ENCODE data around the gene TTC28. TPM values are rescaled to one million over a fixed set of nuclear protein-coding genes. Genes with fewer than 3 reads are reported as not detected.
"Not testable (repeated sequence)": the region's sequence is repeated elsewhere in the genome, so short reads cannot be mapped to it uniquely, and the experiment has no call there.

Gene TTC28
- total RNA-seq, 2 experiments from 2014 or later = 0.71 to 0.97 TPM

GRCh38 chr22:28656181-28656580 is 23.5 kb downstream of the TTC28 start:
- POLR2A ChIA-PET = no interaction called here
- Mint-ChIP-seq H3K4me1 (no peaks in the 10 kb centered on the region), H3K9me3 (no peaks in the 10 kb centered on the region), H3K27me3 (peaks cover 78% of the 10 kb centered on the region), H3K27ac (no peak overlapping the region), H3K4me3 (no peak overlapping the region), H3K36me3 (no peaks in the 10 kb centered on the region)
- ATAC-seq (ENCODE audit: low read depth) (no peak), DNase-seq (no peak)

- no peak overlapping the region for H3K27ac Mint-ChIP-seq
- no peak for ATAC-seq (ENCODE audit: low read depth)
- H3K27me3 Mint-ChIP-seq = peaks cover 80% of the 10 kb centered on the region
- H3K4me1 Mint-ChIP-seq = no peaks in the 10 kb centered on the region
- no peaks in the 10 kb centered on the region for H3K9me3 Mint-ChIP-seq
- DNase-seq = no peak
- H3K4me3 Mint-ChIP-seq = no peak overlapping the region
- H3K36me3 Mint-ChIP-seq = no peaks in the 10 kb centered on the region
- POLR2A ChIA-PET = interaction anchor here (0.6 kb wide), 1 partner anchor 25 kb away, joined by 3 read pairs; no protein-coding TSS in a partner anchor
Observed at GRCh38 chr22:28650463-28650862, 29.2 kb downstream of the TTC28 start.

GRCh38 chr22:28648792-28649191 is 30.8 kb downstream of the TTC28 start:
- Mint-ChIP-seq H3K4me3 (no peak overlapping the region), H3K4me1 (no peaks in the 10 kb centered on the region), H3K9me3 (no peaks in the 10 kb centered on the region), H3K27me3 (peaks cover 80% of the 10 kb centered on the region), H3K27ac (no peak overlapping the region), H3K36me3 (no peaks in the 10 kb centered on the region)
- no peak for DNase-seq
- ATAC-seq (ENCODE audit: low read depth) = no peak
- POLR2A ChIA-PET = no interaction called here

- Mint-ChIP-seq H3K36me3 (no peaks in the 10 kb centered on the region), H3K4me1 (no peaks in the 10 kb centered on the region), H3K4me3 (no peak overlapping the region), H3K9me3 (no peaks in the 10 kb centered on the region), H3K27me3 (peaks cover 72% of the 10 kb centered on the region), H3K27ac (no peak overlapping the region)
- POLR2A ChIA-PET = no interaction called here
- DNase-seq (no peak), ATAC-seq (ENCODE audit: low read depth) (no peak)
Observed at GRCh38 chr22:28647216-28647615, 32.4 kb downstream of the TTC28 start.

GRCh38 chr22:28639321-28639720 is 40.3 kb downstream of the TTC28 start:
- ATAC-seq (ENCODE audit: low read depth) (no peak), DNase-seq (no peak)
- Mint-ChIP-seq H3K4me1 (no peaks in the 10 kb centered on the region), H3K27ac (no peak overlapping the region), H3K36me3 (no peaks in the 10 kb centered on the region), H3K9me3 (no peaks in the 10 kb centered on the region), H3K4me3 (no peak overlapping the region), H3K27me3 (peaks cover 59% of the 10 kb centered on the region)
- POLR2A ChIA-PET = no interaction called here

GRCh38 chr22:28637225-28637624 is 42.4 kb downstream of the TTC28 start:
- peaks cover 51% of the 10 kb centered on the region for H3K27me3 Mint-ChIP-seq
- POLR2A ChIA-PET = no interaction called here
- DNase-seq (no peak), ATAC-seq (ENCODE audit: low read depth) (no peak)
- H3K9me3 Mint-ChIP-seq = no peaks in the 10 kb centered on the region
- H3K36me3 Mint-ChIP-seq = no peaks in the 10 kb centered on the region
- H3K4me3 Mint-ChIP-seq = no peak overlapping the region
- H3K27ac Mint-ChIP-seq = no peak overlapping the region
- H3K4me1 Mint-ChIP-seq = no peaks in the 10 kb centered on the region

- ATAC-seq (ENCODE audit: low read depth) (no peak), DNase-seq (no peak)
- peaks cover 59% of the 10 kb centered on the region for H3K27me3 Mint-ChIP-seq
- POLR2A ChIA-PET = no interaction called here
- H3K4me1 Mint-ChIP-seq = no peaks in the 10 kb centered on the region
- H3K36me3 Mint-ChIP-seq = no peaks in the 10 kb centered on the region
- no peak overlapping the region for H3K27ac Mint-ChIP-seq
- H3K4me3 Mint-ChIP-seq = no peak overlapping the region
- H3K9me3 Mint-ChIP-seq = no peaks in the 10 kb centered on the region
Observed at GRCh38 chr22:28630177-28630574, 49.5 kb downstream of the TTC28 start.

GRCh38 chr22:28629420-28630176 is 50.0 kb downstream of the TTC28 start:
- Mint-ChIP-seq H3K4me3 (no peak overlapping the region), H3K27ac (no peak overlapping the region), H3K9me3 (no peaks in the 10 kb centered on the region), H3K27me3 (peaks cover 63% of the 10 kb centered on the region), H3K4me1 (no peaks in the 10 kb centered on the region), H3K36me3 (no peaks in the 10 kb centered on the region)
- ATAC-seq (ENCODE audit: low read depth) (no peak), DNase-seq (no peak)
- POLR2A ChIA-PET = no interaction called here

- DNase-seq (no peak), ATAC-seq (ENCODE audit: low read depth) (no peak)
- Mint-ChIP-seq H3K36me3 (no peaks in the 10 kb centered on the region), H3K9me3 (no peaks in the 10 kb centered on the region), H3K4me1 (no peaks in the 10 kb centered on the region), H3K4me3 (no peak overlapping the region), H3K27ac (no peak overlapping the region), H3K27me3 (peaks cover 72% of the 10 kb centered on the region)
- POLR2A ChIA-PET = no interaction called here
Observed at GRCh38 chr22:28628766-28629165, 50.9 kb downstream of the TTC28 start.

GRCh38 chr22:28627791-28628190 is 51.8 kb downstream of the TTC28 start:
- H3K9me3 Mint-ChIP-seq = no peaks in the 10 kb centered on the region
- ATAC-seq (ENCODE audit: low read depth) (no peak), DNase-seq (no peak)
- H3K36me3 Mint-ChIP-seq = no peaks in the 10 kb centered on the region
- H3K27ac Mint-ChIP-seq = no peak overlapping the region
- H3K4me3 Mint-ChIP-seq = no peak overlapping the region
- no peaks in the 10 kb centered on the region for H3K4me1 Mint-ChIP-seq
- peaks cover 81% of the 10 kb centered on the region for H3K27me3 Mint-ChIP-seq
- POLR2A ChIA-PET = no interaction called here

- ATAC-seq (ENCODE audit: low read depth) (no peak), DNase-seq (no peak)
- Mint-ChIP-seq H3K4me1 (no peaks in the 10 kb centered on the region), H3K27me3 (peaks cover 74% of the 10 kb centered on the region), H3K36me3 (no peaks in the 10 kb centered on the region), H3K4me3 (no peak overlapping the region), H3K27ac (no peak overlapping the region), H3K9me3 (no peaks in the 10 kb centered on the region)
- POLR2A ChIA-PET = no interaction called here
Observed at GRCh38 chr22:28620244-28620922, 59.3 kb downstream of the TTC28 start.

- H3K9me3 Mint-ChIP-seq = no peaks in the 10 kb centered on the region
- H3K36me3 Mint-ChIP-seq = no peaks in the 10 kb centered on the region
- POLR2A ChIA-PET = no interaction called here
- no peak overlapping the region for H3K27ac Mint-ChIP-seq
- no peak overlapping the region for H3K4me3 Mint-ChIP-seq
- no peaks in the 10 kb centered on the region for H3K4me1 Mint-ChIP-seq
- H3K27me3 Mint-ChIP-seq = peaks cover 76% of the 10 kb centered on the region
- ATAC-seq (ENCODE audit: low read depth) = no peak
- DNase-seq = no peak
Observed at GRCh38 chr22:28619236-28619635, 60.4 kb downstream of the TTC28 start.

GRCh38 chr22:28615423-28615822 is 64.2 kb downstream of the TTC28 start:
- H3K4me3 Mint-ChIP-seq; H3K9me3 Mint-ChIP-seq; H3K36me3 Mint-ChIP-seq; ATAC-seq (ENCODE audit: low read depth); POLR2A ChIA-PET; H3K4me1 Mint-ChIP-seq; DNase-seq; H3K27ac Mint-ChIP-seq: not testable (repeated sequence)
- H3K27me3 Mint-ChIP-seq = peaks cover 82% of the 10 kb centered on the region

- H3K36me3 Mint-ChIP-seq = no peaks in the 10 kb centered on the region
- no peak overlapping the region for H3K27ac Mint-ChIP-seq
- H3K9me3 Mint-ChIP-seq = no peaks in the 10 kb centered on the region
- POLR2A ChIA-PET = no interaction called here
- no peak for ATAC-seq (ENCODE audit: low read depth)
- DNase-seq = no peak
- H3K27me3 Mint-ChIP-seq = peaks cover 77% of the 10 kb centered on the region
- no peaks in the 10 kb centered on the region for H3K4me1 Mint-ChIP-seq
- no peak overlapping the region for H3K4me3 Mint-ChIP-seq
Observed at GRCh38 chr22:28609921-28610320, 69.7 kb downstream of the TTC28 start.

Data from activated naive CD8-positive, alpha-beta T cell treated with anti-CD3 and anti-CD28 coated beads, Interleukin-2, amount 10 ng/mL, durations not matched to agents 7 days and 5 days (primary cell).